HG03558 (cell line): ENCODE data around the gene ZNF423.

Experiments
- ATAC-seq: cut with Tn5 transposase; IDR thresholded peaks from one replicate; pipeline ENCODE4 v1.9.1; 2021; ENCODE audit warnings: moderate number of reproducible peaks; ENCODE audit not compliant: unreplicated experiment; ENCODE audit errors: extremely low read depth

ZNF423 gene

GRCh38 chr16:49550666-49551065, 305.2 kb downstream of the ZNF423 start:
- no peak for ATAC-seq

GRCh38 chr16:49550140-49550539, 305.8 kb downstream of the ZNF423 start:
- ATAC-seq, result no peak

GRCh38 chr16:49548325-49548970, 307.5 kb downstream of the ZNF423 start:
- no peak for ATAC-seq

- no peak for ATAC-seq
These were observed 308.5 kb downstream of the ZNF423 start for GRCh38 chr16:49547448-49547847.

GRCh38 chr16:49546735-49547134, 309.2 kb downstream of the ZNF423 start:
- ATAC-seq, result no peak

- no peak for ATAC-seq
These were observed 310.0 kb downstream of the ZNF423 start for GRCh38 chr16:49545741-49546448.

- no peak for ATAC-seq
These were observed 310.7 kb downstream of the ZNF423 start for GRCh38 chr16:49545243-49545642.

- ATAC-seq, result no peak
These were observed 311.1 kb downstream of the ZNF423 start for GRCh38 chr16:49544828-49545227.

GRCh38 chr16:49543631-49543946, 312.3 kb downstream of the ZNF423 start:
- ATAC-seq, result no peak

GRCh38 chr16:49542946-49543630, 312.8 kb downstream of the ZNF423 start:
- no peak for ATAC-seq

- ATAC-seq, result no peak
These were observed 313.5 kb downstream of the ZNF423 start for GRCh38 chr16:49542391-49542891.

GRCh38 chr16:49540836-49541235, 315.1 kb downstream of the ZNF423 start:
- ATAC-seq, result no peak

GRCh38 chr16:49539758-49540157, 316.2 kb downstream of the ZNF423 start:
- ATAC-seq, result no peak

GRCh38 chr16:49537924-49538459, 317.9 kb downstream of the ZNF423 start:
- ATAC-seq, result no peak

- no peak for ATAC-seq
These were observed 320.9 kb downstream of the ZNF423 start for GRCh38 chr16:49534901-49535610.

- ATAC-seq, result no peak
These were observed 322.5 kb downstream of the ZNF423 start for GRCh38 chr16:49533422-49533821.

GRCh38 chr16:49532873-49533272, 323.0 kb downstream of the ZNF423 start:
- no peak for ATAC-seq

GRCh38 chr16:49531931-49532840, 323.7 kb downstream of the ZNF423 start:
- ATAC-seq, result no peak

GRCh38 chr16:49531425-49531824, 324.5 kb downstream of the ZNF423 start:
- ATAC-seq, result no peak
